Measurements from ENCODE around the gene PACRGL. TPM values are rescaled to one million over a fixed set of nuclear protein-coding genes. Genes with fewer than 3 reads are reported as not detected.
A peak's percentile ranks its signal among the peaks of the same experiment; 100 is the strongest.
"Not testable (repeated sequence)": the region's sequence is repeated elsewhere in the genome, so short reads cannot be mapped to it uniquely, and the experiment has no call there.

Gene PACRGL
- total RNA-seq, 1 donor from 2014 or later, result 10.9 TPM

DNA sequence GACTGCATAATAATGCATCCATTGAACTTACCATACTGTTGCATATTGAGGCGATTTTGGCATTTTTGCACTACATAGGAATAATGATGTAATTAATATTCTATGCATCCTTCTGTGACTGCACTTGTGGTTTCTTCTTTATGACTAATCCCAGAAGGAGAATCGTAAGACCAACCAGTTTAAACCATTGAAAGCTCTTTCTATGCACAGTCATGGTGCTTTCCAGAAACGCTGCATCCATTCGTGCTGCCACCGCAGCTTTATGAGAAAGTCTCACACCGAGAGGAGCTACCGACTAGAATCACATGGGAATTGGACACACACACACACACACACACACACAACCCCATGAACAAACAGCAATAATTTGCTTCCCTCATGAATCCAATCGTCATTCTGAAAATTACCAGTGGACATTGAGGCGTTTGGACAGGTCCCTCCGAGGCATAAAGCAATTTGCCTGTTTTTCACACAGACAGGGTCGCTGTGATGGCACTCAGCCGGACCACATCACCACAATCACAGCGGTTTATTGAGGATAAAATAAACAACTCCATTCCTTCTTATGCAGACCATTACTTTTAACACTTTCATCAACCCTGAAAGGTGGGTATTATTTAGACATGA is 64.2 kb downstream of the PACRGL start:
- no peaks in the 10 kb centered on the region for H3K9me3 Mint-ChIP-seq (ENCODE audit: unreplicated experiment)
- no peaks in the 10 kb centered on the region for H3K4me1 Mint-ChIP-seq (ENCODE audit: low read depth, unreplicated experiment)
- H3K4me3 Mint-ChIP-seq (ENCODE audit: unreplicated experiment), result no peak overlapping the region
- no peak overlapping the region for H3K27ac Mint-ChIP-seq (ENCODE audit: unreplicated experiment)
- no peaks in the 10 kb centered on the region for H3K36me3 Mint-ChIP-seq (ENCODE audit: unreplicated experiment)
- H3K27me3 Mint-ChIP-seq (ENCODE audit: unreplicated experiment), result no peaks in the 10 kb centered on the region
- TF ChIP-seq, protein P1, sequence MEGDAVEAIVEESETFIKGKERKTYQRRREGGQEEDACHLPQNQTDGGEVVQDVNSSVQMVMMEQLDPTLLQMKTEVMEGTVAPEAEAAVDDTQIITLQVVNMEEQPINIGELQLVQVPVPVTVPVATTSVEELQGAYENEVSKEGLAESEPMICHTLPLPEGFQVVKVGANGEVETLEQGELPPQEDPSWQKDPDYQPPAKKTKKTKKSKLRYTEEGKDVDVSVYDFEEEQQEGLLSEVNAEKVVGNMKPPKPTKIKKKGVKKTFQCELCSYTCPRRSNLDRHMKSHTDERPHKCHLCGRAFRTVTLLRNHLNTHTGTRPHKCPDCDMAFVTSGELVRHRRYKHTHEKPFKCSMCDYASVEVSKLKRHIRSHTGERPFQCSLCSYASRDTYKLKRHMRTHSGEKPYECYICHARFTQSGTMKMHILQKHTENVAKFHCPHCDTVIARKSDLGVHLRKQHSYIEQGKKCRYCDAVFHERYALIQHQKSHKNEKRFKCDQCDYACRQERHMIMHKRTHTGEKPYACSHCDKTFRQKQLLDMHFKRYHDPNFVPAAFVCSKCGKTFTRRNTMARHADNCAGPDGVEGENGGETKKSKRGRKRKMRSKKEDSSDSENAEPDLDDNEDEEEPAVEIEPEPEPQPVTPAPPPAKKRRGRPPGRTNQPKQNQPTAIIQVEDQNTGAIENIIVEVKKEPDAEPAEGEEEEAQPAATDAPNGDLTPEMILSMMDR (IDR thresholded peaks at IDR 0.05; ENCODE audit: partially characterized antibody, unreplicated experiment), result no peak
- no peak for DNase-seq

DNA sequence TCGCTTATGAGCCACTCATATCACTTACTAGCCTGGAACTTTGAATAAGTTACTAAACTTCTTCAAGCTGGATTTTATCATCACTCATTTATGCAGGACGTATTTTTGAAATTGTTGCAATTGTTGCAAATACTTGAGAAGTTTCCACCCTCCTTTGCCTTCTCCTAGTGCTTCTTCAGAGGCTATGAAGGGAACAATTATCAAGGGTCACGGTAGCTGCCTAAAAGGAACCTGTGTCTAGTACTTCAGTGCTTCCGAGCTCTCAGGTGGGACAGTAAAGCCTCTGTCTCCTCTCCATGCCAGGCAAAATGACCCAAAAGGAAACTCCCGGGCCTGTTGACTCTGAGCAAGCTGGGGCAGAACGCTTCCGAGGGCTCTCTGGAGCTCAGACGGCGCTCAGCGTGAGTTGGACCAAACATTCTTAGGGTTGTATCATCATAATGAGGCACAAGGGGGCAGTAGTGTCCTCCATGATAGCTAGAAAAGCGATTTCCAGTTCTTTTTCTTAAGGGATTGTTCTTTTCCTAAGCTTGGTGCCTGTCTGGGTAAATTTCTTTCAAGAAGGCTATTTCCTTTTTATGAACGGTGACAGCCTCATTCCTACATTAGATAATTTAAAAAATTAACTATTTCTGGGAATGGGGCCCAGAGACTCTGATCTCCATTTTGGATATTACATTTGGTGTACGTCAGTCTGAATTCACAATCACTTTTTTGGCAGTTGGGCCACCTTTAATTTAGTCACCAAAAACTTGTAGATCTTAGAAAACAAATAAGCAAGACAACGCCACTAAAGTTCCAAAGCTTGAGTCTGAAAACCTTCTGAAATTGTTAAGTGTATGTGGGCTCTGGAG is 73.1 kb downstream of the PACRGL start:
- peak; percentile 45 for DNase-seq
- no peaks in the 10 kb centered on the region for H3K36me3 Mint-ChIP-seq (ENCODE audit: unreplicated experiment)
- no peak overlapping the region for H3K27ac Mint-ChIP-seq (ENCODE audit: unreplicated experiment)
- H3K9me3 Mint-ChIP-seq (ENCODE audit: unreplicated experiment), result no peaks in the 10 kb centered on the region
- no peaks in the 10 kb centered on the region for H3K4me1 Mint-ChIP-seq (ENCODE audit: low read depth, unreplicated experiment)
- no peak overlapping the region for H3K4me3 Mint-ChIP-seq (ENCODE audit: unreplicated experiment)
- no peaks in the 10 kb centered on the region for H3K27me3 Mint-ChIP-seq (ENCODE audit: unreplicated experiment)
- TF ChIP-seq, protein P1 (IDR thresholded peaks at IDR 0.05; ENCODE audit: partially characterized antibody, unreplicated experiment), result peak; percentile 81

DNA sequence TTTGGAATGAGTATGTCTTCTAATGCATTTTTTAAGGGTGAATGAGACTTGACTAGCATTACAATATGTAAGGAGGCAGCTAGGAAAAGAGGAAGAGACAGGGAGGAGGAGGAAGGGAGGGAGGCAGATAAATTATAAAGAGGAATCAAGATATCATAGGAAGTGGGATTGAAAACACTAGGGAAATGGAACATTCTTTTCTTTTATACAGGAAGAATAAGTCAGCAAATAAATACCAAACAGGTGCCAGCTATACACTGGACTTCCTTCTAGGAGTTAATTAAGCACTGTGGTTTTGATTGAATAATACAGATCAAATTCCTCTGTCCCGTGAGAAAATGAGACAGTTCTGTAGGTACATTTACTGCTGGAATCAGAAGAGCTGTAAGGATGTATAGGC is 78.6 kb downstream of the PACRGL start:
- TF ChIP-seq, protein P1 (IDR thresholded peaks at IDR 0.05; ENCODE audit: partially characterized antibody, unreplicated experiment), result no peak
- no peak for DNase-seq
- no peaks in the 10 kb centered on the region for H3K27me3 Mint-ChIP-seq (ENCODE audit: unreplicated experiment)
- peaks cover 9% of the 10 kb centered on the region for H3K36me3 Mint-ChIP-seq (ENCODE audit: unreplicated experiment)
- no peak overlapping the region for H3K4me3 Mint-ChIP-seq (ENCODE audit: unreplicated experiment)
- H3K9me3 Mint-ChIP-seq (ENCODE audit: unreplicated experiment), result peaks cover under 1% of the 10 kb centered on the region
- H3K27ac Mint-ChIP-seq (ENCODE audit: unreplicated experiment), result no peak overlapping the region
- H3K4me1 Mint-ChIP-seq (ENCODE audit: low read depth, unreplicated experiment), result no peaks in the 10 kb centered on the region

- not testable (repeated sequence) for H3K4me1 Mint-ChIP-seq (ENCODE audit: low read depth, unreplicated experiment); H3K27ac Mint-ChIP-seq (ENCODE audit: unreplicated experiment); H3K36me3 Mint-ChIP-seq (ENCODE audit: unreplicated experiment); H3K4me3 Mint-ChIP-seq (ENCODE audit: unreplicated experiment); DNase-seq; H3K27me3 Mint-ChIP-seq (ENCODE audit: unreplicated experiment); H3K9me3 Mint-ChIP-seq (ENCODE audit: unreplicated experiment)
Observed at GRCh38 chr4:20783134-20783533, 82.9 kb downstream of the PACRGL start.

DNA sequence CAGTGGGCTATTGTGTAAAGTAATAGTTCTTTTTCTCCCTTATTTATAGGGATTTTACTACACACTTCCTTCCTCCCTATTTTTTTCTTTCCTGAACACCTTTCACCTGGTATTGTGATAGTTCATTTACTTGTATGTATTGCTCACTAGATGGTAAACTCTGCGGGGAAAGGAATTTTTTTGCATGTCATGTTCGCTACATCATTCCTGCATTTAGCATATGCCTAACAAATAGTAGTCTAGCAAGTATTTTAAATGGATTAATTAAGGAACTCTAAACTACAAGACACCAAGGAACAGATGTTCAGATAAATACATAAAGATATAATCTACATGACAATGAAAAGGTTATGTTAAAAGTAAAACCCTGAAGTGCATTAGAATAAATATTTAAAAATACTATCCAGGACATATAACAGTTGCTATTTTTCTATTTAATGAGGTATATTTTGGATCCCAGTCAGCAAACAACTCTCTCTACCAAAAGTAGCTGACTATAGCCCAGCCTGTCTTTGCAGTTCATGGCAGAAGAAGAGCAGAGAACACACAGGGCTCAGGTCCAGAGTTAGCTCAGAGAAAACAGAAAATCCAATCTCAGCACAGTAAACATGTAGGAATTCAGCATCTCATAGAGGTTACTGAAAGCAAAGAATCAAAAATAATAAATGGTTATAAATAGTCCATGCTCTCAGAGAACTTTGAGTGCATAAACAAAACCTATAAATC is 87.8 kb downstream of the PACRGL start:
- DNase-seq, result no peak
- no peak overlapping the region for H3K27ac Mint-ChIP-seq (ENCODE audit: unreplicated experiment)
- peaks cover 4% of the 10 kb centered on the region for H3K4me1 Mint-ChIP-seq (ENCODE audit: low read depth, unreplicated experiment)
- peaks cover 3% of the 10 kb centered on the region for H3K36me3 Mint-ChIP-seq (ENCODE audit: unreplicated experiment)
- H3K9me3 Mint-ChIP-seq (ENCODE audit: unreplicated experiment), result peaks cover 3% of the 10 kb centered on the region
- TF ChIP-seq, protein P1 (IDR thresholded peaks at IDR 0.05; ENCODE audit: partially characterized antibody, unreplicated experiment), result no peak
- H3K27me3 Mint-ChIP-seq (ENCODE audit: unreplicated experiment), result no peaks in the 10 kb centered on the region
- H3K4me3 Mint-ChIP-seq (ENCODE audit: unreplicated experiment), result no peak overlapping the region
